ENCODE measurements around the gene MYBBP1A. TPM values are rescaled to one million over a fixed set of nuclear protein-coding genes. Genes with fewer than 3 reads are reported as not detected.

MYBBP1A gene
- total RNA-seq, 2 experiments from 2014 or later, result 58.0 to 58.2 TPM

DNA sequence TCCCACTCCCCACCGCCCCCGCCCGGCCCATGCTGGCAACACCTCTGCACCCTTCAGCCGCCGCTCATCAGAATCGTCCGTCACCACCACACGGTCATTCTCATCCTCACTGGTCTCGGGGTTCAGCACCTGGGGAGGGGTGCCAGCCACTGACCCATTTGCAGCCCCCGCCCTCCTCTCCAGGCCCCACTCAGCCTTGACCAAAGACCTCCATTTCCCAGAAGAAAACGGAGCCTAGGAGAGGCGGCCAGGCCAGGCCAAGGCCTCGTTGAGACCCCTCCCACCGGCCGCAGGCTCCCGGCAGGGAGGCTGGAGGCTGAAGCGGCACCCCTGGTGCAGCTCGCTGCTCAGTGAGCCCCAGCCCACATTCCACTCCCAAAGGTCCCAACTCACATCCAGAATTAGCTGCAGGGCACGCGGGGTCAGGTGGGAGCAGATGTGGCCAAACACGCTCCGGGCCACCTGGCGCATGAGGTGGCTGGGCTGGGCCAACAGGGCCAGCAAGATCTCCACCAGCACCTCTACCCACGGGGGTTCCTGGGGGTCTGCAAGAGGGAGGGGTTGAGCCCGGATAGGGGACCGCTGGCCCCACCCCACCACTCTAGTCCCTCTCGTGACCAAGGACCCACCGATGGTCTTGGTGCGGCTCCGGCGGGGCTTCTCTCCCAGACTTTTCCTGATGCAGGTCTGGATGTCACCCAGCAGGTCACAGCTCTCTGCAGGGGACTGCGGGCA lies 9.8 kb downstream of the MYBBP1A start:
- no peaks in the 10 kb centered on the region for H3K9me3 Mint-ChIP-seq
- POLR2A ChIA-PET, result no interaction called here
- no peak overlapping the region for H3K4me3 Mint-ChIP-seq
- Histone ChIP-seq H3K27ac (ENCODE audit: low read depth in 1 of 2, low read length in 2 of 2) (no peak overlapping the region), H3K27me3 (ENCODE audit: control insufficient read depth in 1 of 2, insufficient read depth in 2 of 2, low read length in 2 of 2) (no peaks in the 10 kb centered on the region), H3K36me3 (ENCODE audit: insufficient read depth, low read length) (peaks cover 91% of the 10 kb centered on the region), H3K4me3 (ENCODE audit: low read length) (no peak overlapping the region), H3K9me3 (ENCODE audit: control insufficient read depth in 1 of 2, insufficient read depth in 1 of 2, low read length in 2 of 2) (peaks cover 0 to 4% of the 10 kb centered on the region in 2 experiments), H3K4me1 (ENCODE audit: insufficient read depth, low read length) (peaks cover under 1% of the 10 kb centered on the region)
- intact Hi-C loops (cut with DNase I, micrococcal nuclease), result no loop called here
- no peaks in the 10 kb centered on the region for H3K4me1 Mint-ChIP-seq (ENCODE audit: low read depth)
- no peaks in the 10 kb centered on the region for H3K27me3 Mint-ChIP-seq
- CTCF ChIA-PET, result no interaction called here
- no peak overlapping the region for H3K27ac Mint-ChIP-seq
- H3K36me3 Mint-ChIP-seq (ENCODE audit: low read depth), result peaks cover 73% of the 10 kb centered on the region
- DNase-seq, result no peak
- TF ChIP-seq, protein P1, sequence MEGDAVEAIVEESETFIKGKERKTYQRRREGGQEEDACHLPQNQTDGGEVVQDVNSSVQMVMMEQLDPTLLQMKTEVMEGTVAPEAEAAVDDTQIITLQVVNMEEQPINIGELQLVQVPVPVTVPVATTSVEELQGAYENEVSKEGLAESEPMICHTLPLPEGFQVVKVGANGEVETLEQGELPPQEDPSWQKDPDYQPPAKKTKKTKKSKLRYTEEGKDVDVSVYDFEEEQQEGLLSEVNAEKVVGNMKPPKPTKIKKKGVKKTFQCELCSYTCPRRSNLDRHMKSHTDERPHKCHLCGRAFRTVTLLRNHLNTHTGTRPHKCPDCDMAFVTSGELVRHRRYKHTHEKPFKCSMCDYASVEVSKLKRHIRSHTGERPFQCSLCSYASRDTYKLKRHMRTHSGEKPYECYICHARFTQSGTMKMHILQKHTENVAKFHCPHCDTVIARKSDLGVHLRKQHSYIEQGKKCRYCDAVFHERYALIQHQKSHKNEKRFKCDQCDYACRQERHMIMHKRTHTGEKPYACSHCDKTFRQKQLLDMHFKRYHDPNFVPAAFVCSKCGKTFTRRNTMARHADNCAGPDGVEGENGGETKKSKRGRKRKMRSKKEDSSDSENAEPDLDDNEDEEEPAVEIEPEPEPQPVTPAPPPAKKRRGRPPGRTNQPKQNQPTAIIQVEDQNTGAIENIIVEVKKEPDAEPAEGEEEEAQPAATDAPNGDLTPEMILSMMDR (IDR thresholded peaks at IDR 0.05), result no peak
- no peak for ATAC-seq (ENCODE audit: poor library complexity)

DNA sequence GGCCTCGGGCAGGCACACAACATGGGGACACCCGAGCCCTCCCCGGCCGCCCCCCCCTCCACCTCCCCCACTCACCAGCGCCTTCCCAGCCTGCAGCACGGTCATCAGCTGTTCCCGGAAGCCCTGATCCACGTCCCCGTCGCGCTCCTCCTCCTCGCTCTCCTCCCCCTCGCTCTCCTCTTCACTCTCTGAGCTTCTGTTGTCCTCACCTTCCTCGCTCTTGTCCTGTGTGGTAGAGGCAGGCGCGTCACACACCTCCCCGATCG lies 10.3 kb downstream of the MYBBP1A start:
- H3K36me3 ChIP-seq (ENCODE audit: insufficient read depth, low read length), result peaks cover 90% of the 10 kb centered on the region
- no peaks in the 10 kb centered on the region for H3K4me1 ChIP-seq (ENCODE audit: insufficient read depth, low read length)
- no peaks in the 10 kb centered on the region for H3K27me3 ChIP-seq (ENCODE audit: control insufficient read depth in 1 of 2, insufficient read depth in 2 of 2, low read length in 2 of 2)
- Mint-ChIP-seq H3K36me3 (ENCODE audit: low read depth) (peaks cover 70% of the 10 kb centered on the region), H3K4me3 (no peak overlapping the region), H3K27ac (no peak overlapping the region), H3K4me1 (ENCODE audit: low read depth) (no peaks in the 10 kb centered on the region), H3K27me3 (no peaks in the 10 kb centered on the region), H3K9me3 (no peaks in the 10 kb centered on the region)
- H3K4me3 ChIP-seq (ENCODE audit: low read length), result no peak overlapping the region
- ATAC-seq (ENCODE audit: poor library complexity), result no peak
- POLR2A ChIA-PET, result no interaction called here
- intact Hi-C loops (cut with DNase I, micrococcal nuclease), result no loop called here
- H3K27ac ChIP-seq (ENCODE audit: low read depth in 1 of 2, low read length in 2 of 2), result no peak overlapping the region
- CTCF ChIA-PET, result no interaction called here
- TF ChIP-seq, protein P1 (IDR thresholded peaks at IDR 0.05), result no peak
- H3K9me3 ChIP-seq (ENCODE audit: control insufficient read depth in 1 of 2, insufficient read depth in 1 of 2, low read length in 2 of 2), result peaks cover 0 to 4% of the 10 kb centered on the region in 2 experiments
- DNase-seq, result no peak

DNA sequence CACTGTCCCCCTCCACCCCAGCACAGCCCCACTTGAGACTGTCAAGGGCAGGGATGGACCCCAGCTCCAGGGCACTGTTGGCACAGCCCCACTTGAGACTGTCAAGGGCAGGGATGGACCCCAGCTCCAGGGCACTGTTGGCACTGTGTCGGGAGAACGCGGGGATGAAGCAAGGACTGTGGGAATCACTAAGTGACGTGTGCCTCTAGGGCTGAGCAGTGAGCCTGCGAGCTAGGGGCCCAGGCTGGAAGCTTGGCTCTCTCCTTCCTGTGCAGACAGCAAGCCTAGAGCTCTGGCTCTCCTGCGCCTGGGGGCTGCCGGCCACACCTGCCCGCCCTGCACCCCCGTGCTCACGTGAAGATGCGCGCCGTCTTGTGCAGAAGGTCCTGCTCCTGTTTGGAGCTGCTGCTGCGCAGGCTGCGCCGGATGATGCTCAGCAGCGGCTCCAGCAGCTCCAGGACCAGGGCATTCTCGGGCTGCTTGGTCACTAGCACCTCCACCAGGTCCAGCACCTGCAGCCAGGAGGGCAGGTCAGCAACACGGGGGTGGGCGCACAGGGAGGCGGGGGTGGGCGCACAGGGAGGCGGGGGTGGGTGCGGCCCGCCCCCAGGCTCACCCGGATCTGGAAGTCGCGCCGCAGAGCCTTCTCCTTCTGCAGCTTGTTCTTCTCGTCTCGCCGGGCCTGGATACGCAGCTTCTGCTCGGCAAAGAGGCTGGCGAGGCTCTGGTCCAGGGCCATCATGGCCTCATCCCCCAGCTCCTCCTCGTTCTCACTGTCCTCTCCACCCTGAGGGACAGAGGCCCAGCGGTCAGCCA lies 10.8 kb downstream of the MYBBP1A start:
- no peaks in the 10 kb centered on the region for H3K27me3 Mint-ChIP-seq
- H3K36me3 Mint-ChIP-seq (ENCODE audit: low read depth), result peaks cover 71% of the 10 kb centered on the region
- no peaks in the 10 kb centered on the region for H3K4me1 ChIP-seq (ENCODE audit: insufficient read depth, low read length)
- no peaks in the 10 kb centered on the region for H3K27me3 ChIP-seq (ENCODE audit: control insufficient read depth in 1 of 2, insufficient read depth in 2 of 2, low read length in 2 of 2)
- DNase-seq (no peak), ATAC-seq (ENCODE audit: poor library complexity) (no peak)
- H3K9me3 Mint-ChIP-seq, result no peaks in the 10 kb centered on the region
- H3K4me1 Mint-ChIP-seq (ENCODE audit: low read depth), result no peaks in the 10 kb centered on the region
- H3K4me3 Mint-ChIP-seq, result no peak overlapping the region
- H3K36me3 ChIP-seq (ENCODE audit: insufficient read depth, low read length), result peaks cover 91% of the 10 kb centered on the region
- ChIA-PET CTCF (no interaction called here), POLR2A (no interaction called here)
- H3K27ac ChIP-seq (ENCODE audit: low read depth in 1 of 2, low read length in 2 of 2), result no peak overlapping the region
- intact Hi-C loops (cut with DNase I, micrococcal nuclease), result no loop called here
- H3K4me3 ChIP-seq (ENCODE audit: low read length), result no peak overlapping the region
- peaks cover 0 to 4% of the 10 kb centered on the region in 2 experiments for H3K9me3 ChIP-seq (ENCODE audit: control insufficient read depth in 1 of 2, insufficient read depth in 1 of 2, low read length in 2 of 2)
- no peak overlapping the region for H3K27ac Mint-ChIP-seq
- TF ChIP-seq, protein P1 (IDR thresholded peaks at IDR 0.05), result no peak
